Loucy (cell line): ENCODE results near the gene RPP40.

Experiments
- H2AFZ ChIP-seq: fragments of 200-600 bp; sonication (generic); 2 replicates; pipeline ENCODE4 v1.6.0; 2016; ENCODE audit warnings: antibody characterized with exemption, mild to moderate bottlenecking, low read length, moderate library complexity
- H3F3A ChIP-seq: fragments of 200-600 bp; 2 replicates; pipeline ENCODE4 v1.6.0; 2016; ENCODE audit warnings: antibody characterized with exemption, low read depth, mild to moderate bottlenecking
- H3K27me3 ChIP-seq: fragments of 200-600 bp; sonication (generic); 2 replicates; pipeline ENCODE4 v1.6.1; 2014; ENCODE audit warnings: low read length, mild to moderate bottlenecking; ENCODE audit not compliant: insufficient read depth, poor library complexity, severe bottlenecking
- H3K36me3 ChIP-seq: fragments of 200-600 bp; sonication (generic); 2 replicates; pipeline ENCODE4 v1.6.1; 2016; ENCODE audit warnings: low read length; ENCODE audit not compliant: insufficient read depth
- H3K4me1 ChIP-seq: fragments of 200-600 bp; sonication (generic); 2 replicates; pipeline ENCODE4 v1.5.1; 2014; ENCODE audit warnings: low read length, mild to moderate bottlenecking; ENCODE audit not compliant: insufficient read depth, poor library complexity, severe bottlenecking
- H3K4me2 ChIP-seq: fragments of 200-600 bp; sonication (generic); 2 replicates; pipeline ENCODE4 v1.6.0; 2014; ENCODE audit warnings: antibody characterized with exemption, low read length, low read depth, mild to moderate bottlenecking; ENCODE audit not compliant: poor library complexity, severe bottlenecking
- H3K4me3 ChIP-seq: fragments of 200-600 bp; sonication (generic); 2 replicates; pipeline ENCODE4 v1.5.1; 2014; ENCODE audit warnings: low read length, mild to moderate bottlenecking, mixed read lengths; ENCODE audit not compliant: poor library complexity, severe bottlenecking
- H3K79me2 ChIP-seq: fragments of 200-600 bp; sonication (generic); 2 replicates; pipeline ENCODE4 v1.6.1; 2014; ENCODE audit warnings: low read length; ENCODE audit not compliant: insufficient read depth
- H3K9ac ChIP-seq: fragments of 200-600 bp; sonication (generic); 2 replicates; pipeline ENCODE4 v1.6.0; 2014; ENCODE audit warnings: mild to moderate bottlenecking, low read depth, low read length, moderate library complexity; ENCODE audit not compliant: poor library complexity, severe bottlenecking
- H3K9me2 ChIP-seq: fragments of 200-600 bp; sonication (generic); replicated peaks from 2 replicates; pipeline ENCODE4 v1.6.1; 2016; ENCODE audit warnings: low read depth, low read length, mixed read lengths
- H3K9me3 ChIP-seq: fragments of 200-600 bp; sonication (generic); 2 replicates; pipeline ENCODE4 v1.6.1; 2014; ENCODE audit warnings: mild to moderate bottlenecking, antibody characterized with exemption, low read length, low read depth; ENCODE audit not compliant: insufficient read depth
- H4K20me1 ChIP-seq: fragments of 200-600 bp; sonication (generic); 2 replicates; pipeline ENCODE4 v1.6.0; 2014; ENCODE audit warnings: antibody characterized with exemption, low read length, mild to moderate bottlenecking; ENCODE audit not compliant: insufficient read depth, poor library complexity, severe bottlenecking
- CTCF ChIP-seq: fragments of 200-600 bp; sonication (generic); conservative IDR thresholded peaks from 2 replicates; pipeline ENCODE4 v1.5.1; 2014; ENCODE audit warnings: mild to moderate bottlenecking, antibody characterized with exemption, low read length
- EZH2phosphoT487 ChIP-seq: fragments of 200-600 bp; IDR thresholded peaks from 2 replicates; pipeline ENCODE4 v1.6.1; 2018; ENCODE audit warnings: antibody characterized with exemption, mild to moderate bottlenecking, moderate library complexity, borderline replicate concordance

RPP40 gene

GRCh38 chr6:4997862-4998261 lies 6.0 kb downstream of the RPP40 start:
- Histone ChIP-seq H3K79me2 (no peaks in the 10 kb centered on the region), H3K4me3 (no peak overlapping the region), H3K9me2 (no peaks in the 10 kb centered on the region), H3K9ac (no peak overlapping the region), H3K4me1 (peaks cover 6% of the 10 kb centered on the region), H3K4me2 (no peak overlapping the region), H3K9me3 (no peaks in the 10 kb centered on the region), H4K20me1 (no peaks in the 10 kb centered on the region), H3F3A (no peaks in the 10 kb centered on the region), H2AFZ (no peak overlapping the region), H3K27me3 (no peaks in the 10 kb centered on the region), H3K36me3 (peaks cover 12% of the 10 kb centered on the region; the same call in 1 of the 2 replicates)
- TF ChIP-seq EZH2phosphoT487: no peak
- no peak for TF ChIP-seq CTCF

GRCh38 chr6:4994741-4995140 lies 9.1 kb downstream of the RPP40 start:
- no peaks in the 10 kb centered on the region for H3K79me2 ChIP-seq
- no peaks in the 10 kb centered on the region for H3K9me2 ChIP-seq
- no peaks in the 10 kb centered on the region for H3K4me1 ChIP-seq
- H2AFZ ChIP-seq: no peak overlapping the region
- H3K36me3 ChIP-seq: peaks cover 3% of the 10 kb centered on the region; the same call in 1 of the 2 replicates
- H3K4me2 ChIP-seq: no peak overlapping the region
- no peaks in the 10 kb centered on the region for H3F3A ChIP-seq
- no peak overlapping the region for H3K4me3 ChIP-seq
- no peaks in the 10 kb centered on the region for H4K20me1 ChIP-seq
- no peak overlapping the region for H3K9ac ChIP-seq
- TF ChIP-seq CTCF (no peak), EZH2phosphoT487 (no peak)
- no peaks in the 10 kb centered on the region for H3K9me3 ChIP-seq
- H3K27me3 ChIP-seq: no peaks in the 10 kb centered on the region

- Histone ChIP-seq H3K9me3 (no peaks in the 10 kb centered on the region), H3K27me3 (no peaks in the 10 kb centered on the region), H3K36me3 (no peaks in the 10 kb centered on the region), H4K20me1 (no peaks in the 10 kb centered on the region), H3K9ac (no peak overlapping the region), H3K4me1 (peaks cover 5% of the 10 kb centered on the region), H3K79me2 (no peaks in the 10 kb centered on the region), H3K4me3 (no peak overlapping the region), H3K4me2 (no peak overlapping the region), H2AFZ (no peak overlapping the region), H3F3A (no peaks in the 10 kb centered on the region), H3K9me2 (no peaks in the 10 kb centered on the region)
- TF ChIP-seq CTCF (no peak), EZH2phosphoT487 (no peak)
Observed at GRCh38 chr6:4987432-4987831, 16.4 kb downstream of the RPP40 start.
